ENCODE measurements around the gene AIFM3. TPM values are rescaled to one million over a fixed set of nuclear protein-coding genes. Genes with fewer than 3 reads are reported as not detected.
"Not testable (repeated sequence)": the region's sequence is repeated elsewhere in the genome, so short reads cannot be mapped to it uniquely, and the experiment has no call there.

The AIFM3 gene
- total and polyA plus RNA-seq, 5 donors from 2014 or later: 0.49 TPM; not detected in 4

DNA sequence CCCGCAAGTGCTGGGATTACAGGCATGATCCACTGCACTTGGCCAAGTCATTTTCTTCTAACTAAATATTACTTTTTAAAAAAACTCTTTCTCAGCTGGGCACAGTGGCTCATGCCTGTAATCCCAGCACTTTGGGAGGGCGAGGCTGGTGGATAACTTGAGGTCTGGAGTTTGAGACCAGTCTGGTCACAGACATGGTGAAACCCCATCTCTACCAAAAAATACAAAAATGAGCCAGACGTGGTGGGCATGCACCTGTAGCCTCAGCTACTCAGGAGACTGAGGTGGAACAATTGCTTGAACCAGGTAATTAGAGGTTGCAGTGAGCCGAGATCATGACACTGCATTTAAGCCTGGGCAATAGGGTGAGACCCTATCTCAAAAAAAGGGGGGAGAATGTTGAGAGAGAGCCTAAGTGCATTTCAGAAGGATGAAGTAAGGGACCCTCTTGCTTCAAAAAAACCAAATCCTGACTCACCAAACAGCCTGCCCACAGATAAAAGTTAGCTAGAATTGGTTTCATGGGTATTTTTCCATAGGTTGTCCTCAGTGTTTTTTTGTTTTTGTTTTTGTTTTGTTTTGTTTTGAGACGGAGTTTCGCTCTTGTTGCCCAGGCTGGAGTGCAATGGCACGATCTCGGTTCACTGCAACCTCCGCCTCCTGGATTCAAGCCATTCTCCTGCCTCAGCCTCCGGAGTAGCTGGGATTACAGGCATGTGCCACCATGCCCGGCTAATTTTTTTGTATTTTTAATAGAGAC, 31.1 kb upstream of the AIFM3 start:
- not testable (repeated sequence) for ATAC-seq (ENCODE audit: low read depth in 2 of 2); H3K9me3 ChIP-seq (ENCODE audit: control insufficient read depth in 2 of 2, low read length in 2 of 2); DNase-seq; H3K27me3 Mint-ChIP-seq; H3K4me3 ChIP-seq (ENCODE audit: low read depth, low read length); H3K27me3 ChIP-seq (ENCODE audit: control insufficient read depth, insufficient read depth, low read length); H3K9me3 Mint-ChIP-seq; H3K27ac ChIP-seq (ENCODE audit: insufficient read depth, low read length, poor library complexity, severe bottlenecking)
- H3K4me1 Mint-ChIP-seq: peaks cover 35 to 90% (median 62%) of the 10 kb centered on the region in 4 donors
- H3K4me1 ChIP-seq (ENCODE audit: control insufficient read depth, insufficient read depth, low read length, poor library complexity, severe bottlenecking): peaks cover 58% of the 10 kb centered on the region
- peak overlapping the region; percentile 30 to 63 (median 50) for H3K4me3 Mint-ChIP-seq
- H3K36me3 Mint-ChIP-seq: peaks cover 50% of the 10 kb centered on the region
- H3K27ac Mint-ChIP-seq: peak overlapping the region in 1 of 3 donors; percentile 31
- H3K36me3 ChIP-seq (ENCODE audit: control insufficient read depth, insufficient read depth, low read length): peaks cover 36% of the 10 kb centered on the region

- peaks cover 50% of the 10 kb centered on the region for H3K36me3 Mint-ChIP-seq
- H3K9me3 Mint-ChIP-seq: no peaks in the 10 kb centered on the region
- ATAC-seq (ENCODE audit: low read depth in 2 of 2) (no peak), DNase-seq (no peak)
- peaks cover 40 to 90% (median 64%) of the 10 kb centered on the region in 4 donors for H3K4me1 Mint-ChIP-seq
- no peaks in the 10 kb centered on the region for H3K9me3 ChIP-seq (ENCODE audit: control insufficient read depth in 2 of 2, low read length in 2 of 2)
- peaks cover 37% of the 10 kb centered on the region for H3K36me3 ChIP-seq (ENCODE audit: control insufficient read depth, insufficient read depth, low read length)
- peak overlapping the region; percentile 45 for H3K4me3 ChIP-seq (ENCODE audit: low read depth, low read length)
- peaks cover 59% of the 10 kb centered on the region for H3K4me1 ChIP-seq (ENCODE audit: control insufficient read depth, insufficient read depth, low read length, poor library complexity, severe bottlenecking)
- H3K4me3 Mint-ChIP-seq: peak overlapping the region; percentile 39 to 80 (median 70)
- no peaks in the 10 kb centered on the region for H3K27me3 ChIP-seq (ENCODE audit: control insufficient read depth, insufficient read depth, low read length)
- peak overlapping the region in 2 of 3 donors; percentile 5 to 86 for H3K27ac Mint-ChIP-seq
- H3K27ac ChIP-seq (ENCODE audit: insufficient read depth, low read length, poor library complexity, severe bottlenecking): no peak overlapping the region
- no peaks in the 10 kb centered on the region for H3K27me3 Mint-ChIP-seq
Observed at GRCh38 chr22:20937031-20937793, 29.8 kb upstream of the AIFM3 start.

DNA sequence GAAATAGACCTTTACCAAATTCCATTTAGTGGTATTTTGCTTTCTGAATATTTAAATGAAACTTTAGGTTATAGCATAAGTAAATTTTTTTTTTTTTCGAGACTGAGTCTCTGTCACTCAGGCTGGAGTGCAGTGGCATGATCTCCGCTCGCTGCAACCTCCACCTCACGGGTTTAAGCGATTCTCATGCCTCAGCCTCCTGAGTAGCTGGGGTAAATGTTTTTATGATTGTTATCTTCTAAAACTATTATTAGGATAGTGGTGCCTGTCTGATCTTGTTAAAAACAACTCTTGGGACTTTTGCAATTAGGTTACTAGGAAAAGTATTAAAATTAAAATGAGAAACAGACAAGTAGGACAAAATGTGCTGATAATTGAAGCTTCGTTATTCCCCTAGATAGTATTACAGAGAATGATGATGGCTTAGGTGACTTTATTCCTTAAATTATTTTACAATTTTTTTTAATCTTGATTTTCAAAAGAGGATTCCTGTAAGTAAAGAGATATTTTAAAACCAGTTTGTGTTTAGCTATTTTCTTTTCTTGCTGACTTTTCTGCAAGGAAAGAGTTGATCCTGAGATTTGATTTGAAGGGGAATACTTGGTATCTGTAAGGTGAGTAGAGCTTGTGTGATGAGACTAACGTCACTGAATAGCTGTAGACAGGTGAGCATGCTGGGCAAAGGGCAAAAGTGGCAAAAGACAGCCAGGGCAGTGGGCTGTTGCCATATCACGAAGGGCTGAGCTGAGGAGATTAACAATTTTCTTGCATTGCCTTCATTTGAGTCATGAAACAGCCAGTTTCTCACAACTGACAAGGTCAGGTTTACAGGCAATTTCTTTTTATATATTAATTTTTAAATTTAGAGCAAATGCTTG, 29.0 kb upstream of the AIFM3 start:
- DNase-seq: no peak
- Histone ChIP-seq H3K9me3 (ENCODE audit: control insufficient read depth in 2 of 2, low read length in 2 of 2) (no peaks in the 10 kb centered on the region), H3K27ac (ENCODE audit: insufficient read depth, low read length, poor library complexity, severe bottlenecking) (no peak overlapping the region), H3K27me3 (ENCODE audit: control insufficient read depth, insufficient read depth, low read length) (no peaks in the 10 kb centered on the region), H3K4me1 (ENCODE audit: control insufficient read depth, insufficient read depth, low read length, poor library complexity, severe bottlenecking) (peaks cover 59% of the 10 kb centered on the region), H3K4me3 (ENCODE audit: low read depth, low read length) (peak overlapping the region; percentile 45), H3K36me3 (ENCODE audit: control insufficient read depth, insufficient read depth, low read length) (peaks cover 37% of the 10 kb centered on the region)
- Mint-ChIP-seq H3K27ac (peak overlapping the region in 2 of 3 donors; percentile 5 to 86), H3K4me3 (peak overlapping the region in 3 of 4 donors; percentile 66 to 80 (median 73)), H3K4me1 (peaks cover 45 to 90% (median 65%) of the 10 kb centered on the region in 4 donors), H3K9me3 (no peaks in the 10 kb centered on the region), H3K27me3 (no peaks in the 10 kb centered on the region), H3K36me3 (peaks cover 53% of the 10 kb centered on the region)
- ATAC-seq (ENCODE audit: low read depth in 2 of 2): no peak

DNA sequence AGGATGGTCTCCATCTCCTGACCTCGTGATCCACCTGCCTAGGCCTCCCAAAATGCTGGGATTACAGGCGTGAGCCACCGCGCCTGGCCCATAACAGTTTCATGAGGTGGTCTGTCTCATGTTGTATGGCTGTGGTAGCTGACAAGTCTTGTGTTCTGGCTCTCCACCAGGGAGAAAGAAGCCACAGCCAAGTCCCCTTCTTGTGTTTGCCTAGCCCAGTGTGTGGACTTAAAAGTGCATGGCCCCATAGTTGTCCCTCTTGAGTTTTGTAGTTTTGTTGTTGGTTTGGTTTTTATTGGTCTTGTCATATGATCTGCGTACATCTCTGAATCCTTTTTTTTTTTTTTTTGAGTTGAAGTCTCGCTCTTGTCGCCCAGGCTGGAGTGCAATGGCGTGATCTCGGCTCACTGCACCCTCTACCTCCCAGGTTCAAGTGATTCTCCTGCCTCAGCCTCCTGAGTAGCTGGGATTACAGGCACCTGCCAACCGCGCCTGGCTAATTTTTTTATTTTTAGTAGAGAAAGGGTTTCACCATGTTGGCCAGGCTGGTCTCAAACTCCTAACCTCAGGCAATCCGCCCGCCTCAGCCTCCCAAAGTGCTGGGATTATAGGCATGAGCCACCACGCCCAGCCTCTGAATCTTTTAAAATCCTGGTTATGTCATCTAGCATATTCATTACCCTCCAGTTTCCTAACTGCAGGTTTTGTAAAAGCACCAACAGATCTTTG, 27.4 kb upstream of the AIFM3 start:
- peak overlapping the region; percentile 5 to 83 (median 59) for H3K27ac Mint-ChIP-seq
- Histone ChIP-seq H3K36me3 (ENCODE audit: control insufficient read depth, insufficient read depth, low read length) (peaks cover 27% of the 10 kb centered on the region), H3K4me1 (ENCODE audit: control insufficient read depth, insufficient read depth, low read length, poor library complexity, severe bottlenecking) (peaks cover 63% of the 10 kb centered on the region)
- H3K36me3 Mint-ChIP-seq: peaks cover 44% of the 10 kb centered on the region
- not testable (repeated sequence) for H3K4me3 ChIP-seq (ENCODE audit: low read depth, low read length); ATAC-seq (ENCODE audit: low read depth in 2 of 2); H3K9me3 ChIP-seq (ENCODE audit: control insufficient read depth in 2 of 2, low read length in 2 of 2); DNase-seq; H3K27me3 ChIP-seq (ENCODE audit: control insufficient read depth, insufficient read depth, low read length); H3K27me3 Mint-ChIP-seq; H3K27ac ChIP-seq (ENCODE audit: insufficient read depth, low read length, poor library complexity, severe bottlenecking); H3K9me3 Mint-ChIP-seq
- peak overlapping the region; percentile 43 to 66 (median 56) for H3K4me3 Mint-ChIP-seq
- peaks cover 47 to 89% (median 66%) of the 10 kb centered on the region in 4 donors for H3K4me1 Mint-ChIP-seq

GRCh38 chr22:20940186-20940651, 26.8 kb upstream of the AIFM3 start:
- peaks cover 66% of the 10 kb centered on the region for H3K4me1 ChIP-seq (ENCODE audit: control insufficient read depth, insufficient read depth, low read length, poor library complexity, severe bottlenecking)
- H3K27ac ChIP-seq (ENCODE audit: insufficient read depth, low read length, poor library complexity, severe bottlenecking): no peak overlapping the region
- Mint-ChIP-seq H3K27me3 (no peaks in the 10 kb centered on the region), H3K27ac (peak overlapping the region in 2 of 3 donors; percentile 4 to 75), H3K36me3 (peaks cover 40% of the 10 kb centered on the region), H3K9me3 (no peaks in the 10 kb centered on the region), H3K4me1 (peaks cover 50 to 91% (median 67%) of the 10 kb centered on the region in 4 donors), H3K4me3 (peak overlapping the region; percentile 23 to 67 (median 57))
- H3K9me3 ChIP-seq (ENCODE audit: control insufficient read depth in 2 of 2, low read length in 2 of 2): no peaks in the 10 kb centered on the region
- DNase-seq (no peak), ATAC-seq (ENCODE audit: low read depth in 2 of 2) (no peak)
- no peaks in the 10 kb centered on the region for H3K27me3 ChIP-seq (ENCODE audit: control insufficient read depth, insufficient read depth, low read length)
- no peak overlapping the region for H3K4me3 ChIP-seq (ENCODE audit: low read depth, low read length)
- peaks cover 24% of the 10 kb centered on the region for H3K36me3 ChIP-seq (ENCODE audit: control insufficient read depth, insufficient read depth, low read length)

DNA sequence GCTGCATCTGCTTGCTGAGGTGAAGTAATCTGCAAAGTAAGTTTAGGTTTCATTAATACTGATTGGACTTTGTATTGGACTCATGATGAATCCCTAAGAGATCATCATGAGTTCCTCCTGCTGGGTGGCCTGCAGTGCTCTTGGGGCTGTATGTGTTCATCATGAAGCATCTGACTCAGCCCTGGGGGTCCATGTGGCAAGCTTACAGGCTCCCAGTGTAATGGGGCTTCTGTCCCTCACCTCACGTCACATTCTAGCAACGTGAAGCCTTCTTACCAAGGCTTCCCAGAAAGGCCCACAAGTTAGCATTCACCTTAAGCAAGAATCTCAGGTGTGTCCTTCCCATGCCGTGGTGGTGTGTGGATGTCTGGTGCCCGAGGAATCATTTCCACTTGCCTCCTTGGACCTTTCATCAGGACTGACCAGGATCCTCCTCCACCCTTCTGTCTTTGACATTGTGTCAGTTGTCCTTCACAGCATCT, 26.1 kb upstream of the AIFM3 start:
- no peak overlapping the region for H3K27ac ChIP-seq (ENCODE audit: insufficient read depth, low read length, poor library complexity, severe bottlenecking)
- H3K4me1 Mint-ChIP-seq: peaks cover 57 to 93% (median 70%) of the 10 kb centered on the region in 4 donors
- peak overlapping the region; percentile 23 to 67 (median 50) for H3K4me3 Mint-ChIP-seq
- peaks cover 65% of the 10 kb centered on the region for H3K4me1 ChIP-seq (ENCODE audit: control insufficient read depth, insufficient read depth, low read length, poor library complexity, severe bottlenecking)
- H3K9me3 Mint-ChIP-seq: no peaks in the 10 kb centered on the region
- peaks cover 41% of the 10 kb centered on the region for H3K36me3 Mint-ChIP-seq
- DNase-seq (no peak), ATAC-seq (ENCODE audit: low read depth in 2 of 2) (no peak)
- H3K9me3 ChIP-seq (ENCODE audit: control insufficient read depth in 2 of 2, low read length in 2 of 2): no peaks in the 10 kb centered on the region
- peaks cover 19% of the 10 kb centered on the region for H3K36me3 ChIP-seq (ENCODE audit: control insufficient read depth, insufficient read depth, low read length)
- H3K27ac Mint-ChIP-seq: peak overlapping the region in 2 of 3 donors; percentile 4 to 75
- no peaks in the 10 kb centered on the region for H3K27me3 Mint-ChIP-seq
- no peaks in the 10 kb centered on the region for H3K27me3 ChIP-seq (ENCODE audit: control insufficient read depth, insufficient read depth, low read length)
- peak overlapping the region; percentile 16 for H3K4me3 ChIP-seq (ENCODE audit: low read depth, low read length)

All from CD4-positive, CD25-positive, alpha-beta regulatory T cell (primary cell).